Erythroblast (primary cell): ENCODE data around the gene TBX15.

Source experiments
- GATA1 ChIP-seq: IDR thresholded peaks from 2 replicates; pipeline ENCODE4 v1.6.1; 2011; ENCODE audit warnings: low read depth, mild to moderate bottlenecking, control low read depth, low read length, moderate library complexity
- POLR2A ChIP-seq: IDR thresholded peaks from 2 replicates; pipeline ENCODE4 v1.6.1; 2011; ENCODE audit warnings: mild to moderate bottlenecking, low read length

DNA sequence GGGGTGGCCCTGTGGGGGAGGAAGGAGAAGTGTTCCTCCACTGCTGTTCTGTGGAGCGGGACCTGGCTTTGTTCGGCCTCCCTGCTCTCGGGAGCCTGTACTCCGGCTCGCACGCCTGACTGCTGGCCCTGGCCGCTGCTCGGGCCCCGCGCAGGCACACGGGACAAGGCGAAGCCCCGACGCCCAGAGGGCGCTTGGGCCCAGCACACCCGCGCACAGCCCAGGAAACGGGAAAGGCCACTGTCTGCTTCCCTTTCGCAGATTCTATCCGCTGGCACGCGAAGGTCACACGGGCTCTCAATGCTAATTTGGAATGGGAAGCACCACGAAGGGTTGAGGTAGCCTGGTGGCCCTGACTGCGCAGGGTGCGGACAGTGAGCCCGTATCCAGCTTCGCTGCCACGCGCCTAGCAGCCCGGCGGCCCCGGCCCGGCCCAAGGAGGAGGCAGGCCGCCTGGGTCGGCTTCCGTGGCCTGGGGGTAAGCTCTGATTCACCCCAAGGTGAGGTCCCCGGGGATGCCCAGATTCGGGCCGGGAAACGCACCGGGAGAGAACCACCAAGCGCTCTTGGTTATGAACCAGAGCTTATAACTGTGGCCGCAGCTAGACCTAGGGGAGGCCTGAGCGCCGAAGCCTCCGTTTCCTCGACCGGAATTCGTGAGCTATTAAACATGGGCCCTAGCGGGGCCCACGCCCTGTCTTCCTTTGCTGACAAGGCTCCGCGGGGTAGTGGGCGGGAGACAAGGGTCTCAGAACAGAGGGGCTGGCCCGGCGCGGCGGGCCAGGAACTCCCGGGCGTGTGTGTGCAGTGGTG is 19.7 kb upstream of the TBX15 start:
- TF ChIP-seq POLR2A (no peak), GATA1 (no peak)
